Glutamatergic neuron (in vitro differentiated cells): Measurements from ENCODE around the gene POU1F1. TPM values are rescaled to one million over a fixed set of nuclear protein-coding genes. Genes with fewer than 3 reads are reported as not detected.

Experiments
- microRNA-seq: library from miRNA; unstranded; fragments of <30 nt; microRNA quantifications from one replicate; pipeline ENCODE4, GENCODE V29; 2020; ENCODE audit not compliant: unreplicated experiment
- total RNA-seq: library from RNA; stranded (reverse); fragmentation: NEBNext Ultra II Directional; extraction: Animal tissue kit (Norgen Biotek cat#: 25700); gene quantifications from one replicate; pipeline ENCODE4 v1.2.1, GENCODE V29; 2021; ENCODE audit not compliant: unreplicated experiment

POU1F1 gene
- total RNA-seq, 1 donor from 2014 or later: not detected

Small RNA genes lying within 50 kb of the gene (microRNA-seq; reads per million reads assigned to microRNA genes)
- not detected for gene MIR4795

Other genes with a start within 250 kb of the POU1F1 start
- 7.2 TPM for gene CHMP2B, start 49.3 kb downstream of the POU1F1 start, total RNA-seq